Smooth muscle cell of the brain vasculature (primary cell): ENCODE measurements around the gene C19orf12.

ENCODE experiments used
- DNase-seq: peaks from one replicate; pipeline ENCODE4 v3.0.0-alpha.2; 2012; ENCODE audit warnings: low read depth, low spot score

Gene C19orf12

DNA sequence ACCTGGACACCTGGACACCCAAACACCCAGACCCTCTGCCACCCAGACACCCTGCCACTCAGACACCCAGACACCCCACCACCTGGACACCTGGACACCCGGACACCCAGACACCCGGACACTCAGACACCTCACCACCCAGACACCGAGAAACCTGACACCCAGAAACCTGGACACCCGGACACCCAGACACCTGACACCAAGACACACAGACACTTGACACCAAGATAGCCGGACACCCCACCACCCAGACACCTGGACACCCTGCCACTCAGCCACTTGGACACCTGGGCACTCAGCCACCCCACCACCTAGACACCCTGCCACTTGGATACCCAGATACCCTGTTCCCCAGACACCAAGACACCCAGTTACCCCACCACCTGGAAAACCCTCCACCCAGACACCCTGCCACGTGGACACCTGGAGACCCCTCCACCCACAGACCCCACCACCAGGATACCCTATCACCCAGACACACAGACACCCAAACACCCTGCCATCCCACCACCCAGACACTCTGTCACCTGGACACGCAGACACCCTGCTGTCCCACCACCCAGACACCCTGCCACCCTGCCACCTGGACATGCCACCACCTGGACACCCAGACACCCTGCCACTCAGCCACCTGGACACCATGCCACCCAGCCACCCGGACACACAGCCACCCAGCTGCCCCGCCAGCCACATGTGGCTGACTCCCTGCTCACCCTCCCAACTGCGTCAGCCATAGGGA is 17.4 kb downstream of the C19orf12 start:
- DNase-seq, result no peak

DNA sequence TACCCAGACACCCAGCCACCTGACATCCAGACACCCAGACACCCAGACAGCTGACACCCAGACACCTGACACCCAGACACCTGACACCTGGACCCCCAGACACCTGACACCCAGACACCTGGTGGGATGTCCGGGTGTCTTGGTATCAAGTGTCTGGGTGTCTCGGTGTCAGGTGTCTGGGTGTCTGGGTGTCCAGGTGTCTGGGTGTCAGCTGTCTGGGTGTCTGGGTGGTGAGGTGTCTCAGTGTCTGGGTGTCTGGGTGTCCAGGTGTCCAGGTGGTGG is 18.6 kb downstream of the C19orf12 start:
- DNase-seq, result no peak

GRCh38 chr19:29695765-29696564 is 19.1 kb downstream of the C19orf12 start:
- DNase-seq, result no peak

DNA sequence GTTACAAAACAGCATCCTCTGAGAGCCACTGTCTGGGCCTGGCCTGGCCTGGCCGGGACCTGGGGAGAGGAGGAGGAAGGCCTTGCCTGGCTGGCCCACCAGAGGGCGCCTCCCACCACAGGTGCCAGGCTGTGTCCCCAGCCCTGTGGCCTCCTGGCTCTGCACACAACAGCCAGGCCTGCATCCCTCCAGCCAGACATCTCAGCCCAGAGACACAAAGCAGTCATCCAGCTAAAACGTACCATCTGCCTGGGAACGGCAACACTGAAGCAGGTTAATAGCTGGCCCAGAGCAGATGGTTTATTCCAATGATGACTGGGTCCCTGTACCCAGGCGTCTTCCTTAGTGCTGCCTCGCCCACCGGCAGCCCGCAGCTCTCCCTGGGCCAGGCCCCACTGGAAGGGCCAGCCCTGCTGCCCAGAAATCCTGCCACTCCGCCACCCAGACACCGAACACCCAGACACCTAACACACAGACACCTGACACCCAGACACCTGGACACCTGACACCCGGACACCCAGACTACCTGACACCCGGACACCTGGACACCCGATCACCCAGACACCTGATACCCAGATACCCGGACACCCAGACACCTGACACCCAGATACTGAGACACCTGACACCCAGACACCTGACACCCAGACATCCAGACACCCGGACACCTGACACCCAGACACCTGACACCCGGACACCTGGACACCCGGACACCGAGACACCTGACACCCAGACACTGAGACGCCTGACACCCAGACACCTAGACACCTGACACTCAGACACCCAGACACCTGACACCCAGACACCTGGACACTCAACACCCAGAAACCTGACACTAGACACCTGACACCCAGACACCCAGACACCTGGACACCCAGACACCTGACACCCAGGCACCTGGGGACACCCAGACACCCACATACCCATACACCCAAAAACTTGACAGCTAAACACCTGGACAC is 20.1 kb downstream of the C19orf12 start:
- DNase-seq, result no peak

DNA sequence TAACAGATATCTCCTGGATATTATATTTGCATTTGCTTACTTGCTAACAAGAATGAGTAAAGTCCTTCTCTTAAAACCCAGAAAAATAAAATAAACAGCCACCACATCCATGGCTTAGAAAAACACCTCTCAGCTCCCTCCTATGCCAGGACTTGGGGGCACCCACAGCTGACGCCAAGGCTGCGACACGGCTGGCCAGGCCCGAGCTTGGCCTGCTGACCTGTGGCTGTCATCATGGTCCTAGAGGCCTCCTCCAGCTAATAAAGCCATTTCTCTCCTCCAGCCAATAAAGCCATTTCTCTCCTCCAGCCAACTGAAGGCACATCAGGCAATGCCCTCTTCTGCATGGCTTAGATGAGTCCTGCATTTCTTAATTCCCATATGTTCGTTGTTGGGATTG is 20.9 kb downstream of the C19orf12 start:
- DNase-seq, result no peak

DNA sequence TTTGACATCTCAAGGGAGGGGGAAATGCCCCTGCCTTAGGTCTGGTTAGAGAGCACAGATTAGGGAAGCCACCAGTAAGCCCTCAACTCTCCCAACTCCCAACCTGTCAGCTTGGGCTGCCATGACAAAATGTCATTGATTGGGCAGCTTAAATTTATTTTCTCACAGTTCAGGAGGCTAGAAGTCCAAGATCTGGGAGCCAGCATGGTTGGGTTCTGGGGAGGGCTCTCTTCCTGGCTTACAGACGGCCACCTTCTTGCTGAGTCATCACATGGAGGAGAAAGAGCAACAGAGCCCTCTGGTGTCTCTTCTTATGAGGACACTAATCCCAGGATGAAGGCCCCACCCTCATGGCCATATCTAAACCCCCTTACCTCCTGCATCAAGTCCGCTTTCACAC is 24.2 kb downstream of the C19orf12 start:
- DNase-seq, result no peak

DNA sequence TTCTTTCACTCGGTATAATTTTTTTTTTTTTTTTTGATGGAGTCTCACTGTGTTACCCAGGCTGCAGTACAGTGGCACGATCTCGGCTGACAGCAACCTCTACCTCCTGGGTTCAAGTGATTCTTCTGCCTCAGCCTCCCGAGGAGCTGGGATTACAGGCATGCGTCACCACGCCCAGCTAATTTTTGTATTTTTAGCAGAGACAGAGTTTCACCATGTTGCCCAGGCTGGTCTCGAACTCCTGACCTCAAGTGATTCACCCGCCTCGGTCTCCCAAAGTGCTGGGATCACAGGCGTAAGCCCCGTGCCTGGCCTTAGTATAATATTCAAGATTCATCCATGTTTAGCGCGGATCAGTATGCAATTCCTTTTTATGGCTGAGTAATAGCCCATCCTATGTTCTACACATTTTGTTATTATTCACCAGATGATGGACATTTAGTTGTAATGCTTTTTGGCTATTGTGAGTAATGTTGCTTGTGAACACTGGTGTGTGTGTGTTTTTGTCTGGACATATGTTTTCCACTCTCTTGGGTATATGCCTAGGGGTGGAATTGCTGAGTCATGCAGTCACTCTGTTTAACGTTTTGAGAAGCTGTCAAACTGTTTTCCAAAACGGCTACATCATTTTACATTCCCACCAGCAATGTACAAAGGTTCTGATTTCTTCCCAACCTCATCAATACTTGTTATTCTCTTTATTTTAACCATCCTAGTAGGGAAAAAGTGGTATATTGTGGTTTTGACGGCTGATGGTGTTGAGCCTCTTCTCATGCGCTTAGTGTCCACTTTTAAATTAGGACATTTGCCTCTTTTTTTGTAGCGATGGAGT is 26.9 kb downstream of the C19orf12 start:
- DNase-seq, result no peak

- DNase-seq, result no peak
These were observed 27.7 kb downstream of the C19orf12 start for GRCh38 chr19:29687244-29687896.

DNA sequence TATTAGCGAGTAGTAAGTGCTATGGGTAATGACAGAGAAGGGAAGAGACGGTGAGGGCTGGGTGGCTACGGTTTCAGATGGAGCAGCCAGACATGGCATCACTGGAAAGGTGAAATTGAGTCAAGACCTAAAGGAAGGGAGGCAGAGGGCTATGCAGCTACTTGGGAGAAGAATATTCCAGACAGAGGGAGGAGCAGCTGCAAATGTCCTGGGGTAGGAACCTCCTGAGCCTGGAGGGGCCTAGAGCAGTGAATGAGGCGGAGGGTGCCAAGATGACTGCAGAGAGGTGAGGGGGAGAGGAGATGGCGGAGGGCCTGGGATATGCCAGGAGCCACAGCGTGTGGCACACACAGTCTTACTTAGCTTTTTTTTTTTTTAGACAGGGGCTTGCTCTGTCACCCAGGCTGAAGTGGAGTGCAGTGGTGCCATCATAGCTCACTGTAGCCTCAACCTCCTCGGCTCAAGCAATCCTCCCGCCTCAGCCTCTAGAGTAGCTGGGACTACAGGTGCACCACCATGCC is 28.7 kb downstream of the C19orf12 start:
- DNase-seq, result no peak

- no peak for DNase-seq
These were observed 29.7 kb downstream of the C19orf12 start for GRCh38 chr19:29685326-29685725.

- no peak for DNase-seq
These were observed 32.1 kb downstream of the C19orf12 start for GRCh38 chr19:29683009-29683408.

DNA sequence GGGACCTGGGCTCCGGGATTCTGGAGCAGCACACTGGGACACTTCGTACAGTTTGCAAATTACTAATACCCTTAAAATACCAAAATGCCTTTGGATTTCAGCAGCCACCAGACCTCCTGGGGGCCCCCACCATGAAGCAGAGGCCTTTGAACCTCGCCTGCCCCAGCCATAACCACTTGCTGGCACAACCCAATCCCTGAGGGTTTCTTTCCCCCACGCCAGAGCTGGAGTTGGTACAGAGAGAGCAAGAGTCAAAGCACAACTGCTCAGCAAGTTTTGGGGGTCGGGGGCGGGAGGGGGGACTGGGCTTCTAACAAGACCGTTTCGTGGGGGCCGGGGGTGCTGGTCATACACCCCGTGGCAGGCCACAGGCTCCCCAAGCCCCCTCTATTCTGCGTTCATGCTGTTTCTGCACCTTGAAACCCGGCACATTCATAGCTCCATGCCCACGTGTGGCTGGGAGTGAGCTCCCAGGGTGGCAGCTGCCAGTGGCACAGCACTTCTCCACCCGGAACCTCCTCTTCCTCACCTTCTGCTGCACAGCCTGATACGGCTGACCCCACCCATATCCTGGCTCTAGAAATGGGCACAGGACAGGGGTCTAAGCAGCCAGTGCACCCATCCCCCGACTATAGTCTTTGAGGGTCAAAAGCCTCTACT is 32.7 kb downstream of the C19orf12 start:
- no peak for DNase-seq

- DNase-seq, result no peak
These were observed 33.4 kb downstream of the C19orf12 start for GRCh38 chr19:29681422-29682235.

DNA sequence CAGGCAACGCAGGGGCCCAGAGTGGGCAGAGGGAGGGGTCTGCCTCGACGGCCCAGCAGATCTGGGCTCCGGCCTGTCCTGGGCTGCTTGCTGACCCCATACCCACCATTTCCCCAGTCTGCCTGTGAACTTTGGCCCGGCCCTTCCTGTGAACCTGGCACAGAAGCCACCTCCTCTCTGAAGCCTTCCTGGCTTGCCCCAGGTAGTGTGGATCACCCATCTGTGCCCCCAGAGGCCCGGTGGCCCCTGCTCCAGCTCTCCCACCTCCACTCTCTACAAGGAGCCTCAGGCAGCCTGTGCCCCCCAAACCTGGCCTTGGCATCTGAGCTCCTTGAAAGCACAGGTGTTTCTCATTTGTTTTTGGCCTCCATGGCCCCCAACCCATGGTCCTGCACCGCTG is 34.1 kb downstream of the C19orf12 start:
- DNase-seq, result no peak

DNA sequence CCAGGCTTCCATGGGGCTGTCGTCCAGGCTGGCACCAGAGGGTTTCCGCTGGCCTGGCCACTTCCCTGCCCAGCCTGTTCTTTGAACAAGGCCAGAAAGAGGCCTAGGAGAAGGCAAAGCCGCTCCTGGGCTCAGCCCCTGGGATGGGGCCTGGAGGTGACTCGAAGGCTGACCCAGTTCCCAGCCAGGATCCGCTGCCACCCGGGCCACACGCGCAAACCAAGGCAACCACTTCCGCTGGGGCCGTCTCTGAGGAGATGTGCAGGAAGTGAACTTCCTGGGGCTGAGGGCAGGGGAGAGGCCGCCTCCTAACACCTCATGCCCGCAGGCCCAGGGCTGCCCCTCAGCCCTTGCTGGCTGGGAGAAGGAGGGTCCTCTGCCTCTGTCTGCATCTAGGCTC is 34.6 kb downstream of the C19orf12 start:
- DNase-seq, result no peak

DNA sequence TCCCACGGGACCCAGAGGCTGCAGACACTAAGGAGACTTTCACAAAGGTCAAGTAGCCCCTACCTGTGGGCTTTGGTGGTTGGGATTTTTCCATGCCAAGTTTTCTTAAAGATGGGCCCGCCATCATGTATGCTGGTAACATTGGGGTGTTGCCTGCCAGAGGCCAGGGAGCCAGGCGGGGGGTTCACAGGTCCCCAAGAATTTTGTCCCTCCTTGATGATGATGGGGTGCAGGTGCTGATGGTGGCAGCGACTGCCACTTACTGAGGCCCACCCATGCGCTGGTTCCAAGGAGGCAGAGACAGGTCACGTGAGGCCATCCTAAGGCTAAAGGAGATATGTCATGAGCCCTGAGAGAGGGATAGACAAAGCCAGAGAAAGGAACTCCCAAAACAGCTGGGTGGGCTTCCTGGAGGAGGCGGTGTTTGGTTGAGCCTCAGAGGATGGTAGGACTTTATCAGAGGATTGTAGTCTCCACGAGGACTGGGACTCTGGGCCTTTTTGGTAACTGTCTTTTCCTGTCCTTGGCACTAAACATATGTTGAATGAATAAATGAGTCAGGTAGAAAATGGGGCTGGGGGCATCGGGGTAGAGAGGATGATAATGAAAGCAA is 35.4 kb downstream of the C19orf12 start:
- DNase-seq, result no peak

DNA sequence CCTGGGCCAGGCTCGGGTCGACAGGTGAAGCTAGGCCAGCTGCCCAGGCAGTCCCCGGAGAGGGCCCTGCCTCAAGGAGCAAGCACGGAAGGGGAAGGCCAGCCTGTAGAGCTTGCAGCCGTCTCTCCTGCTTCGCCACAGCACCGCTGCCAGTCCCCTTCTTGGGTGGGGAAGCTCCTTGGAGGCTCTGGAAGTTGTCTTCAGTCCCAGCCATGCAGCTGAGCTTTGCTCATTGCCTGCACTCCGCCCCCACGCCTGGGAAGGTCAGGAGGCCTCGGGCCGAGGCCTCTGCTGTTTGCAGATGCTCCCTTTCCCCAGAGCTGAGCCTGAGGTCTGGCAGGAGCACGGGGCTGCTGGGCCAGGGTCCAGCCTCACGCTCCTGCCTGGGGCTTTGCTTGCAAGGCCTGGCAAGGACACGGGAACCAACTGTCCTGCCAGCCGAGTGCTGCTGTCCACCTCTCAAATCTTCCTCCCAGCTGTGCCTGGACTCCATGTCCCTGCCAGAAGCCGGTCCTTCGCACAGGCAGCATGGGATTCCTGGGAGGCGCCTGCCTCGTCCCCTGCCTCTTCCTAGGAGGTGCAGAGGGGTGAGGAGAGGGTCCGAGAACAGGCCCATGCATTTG is 36.5 kb downstream of the C19orf12 start:
- DNase-seq, result no peak
